SK-N-SH (cell line): Measurements from ENCODE around the gene HSD3B7. TPM values are rescaled to one million over a fixed set of nuclear protein-coding genes. Genes with fewer than 3 reads are reported as not detected.

ENCODE experiments used
- CTCF ChIA-PET: fragments of 300-600, 350-600 bp; formaldehyde crosslinking; extraction: SDS; loops from one replicate; lab custom pipeline; 2021; lab: Yijun Ruan, JAX
- POLR2A ChIA-PET: fragments of 350-600 bp; sonication (Branson Sonifier 250); formaldehyde crosslinking; extraction: SDS; loops from one replicate; lab custom pipeline; 2020; ENCODE audit warnings: antibody characterized with exemption, inconsistent platforms; lab: Yijun Ruan, JAX
- DNase-seq: peaks from one replicate; pipeline ENCODE4 v3.0.0; 2012
- H2AFZ ChIP-seq: fragments of 200-600 bp; sonication (generic); 2 replicates; pipeline ENCODE4 v1.8.1; 2016; ENCODE audit warnings: antibody characterized with exemption, mild to moderate bottlenecking, low read depth
- H3F3A ChIP-seq: fragments of 200-600 bp; sonication (generic); replicated peaks from 2 replicates; pipeline ENCODE3; 2016; ENCODE audit warnings: antibody characterized with exemption, mild to moderate bottlenecking; ENCODE audit not compliant: insufficient read depth
- H3K27ac ChIP-seq, 2 experiments: fragments of 200-500 bp in 1 of 2; fragments of 200-600 bp in 1 of 2; sonication (Bioruptor generic) in 1 of 2; sonication (generic), shearing (Covaris generic) in 1 of 2; 2 replicates each; pipeline versions ENCODE4 v1.5.1 to v1.6.1; 2014 to 2016; ENCODE audit warnings: low read depth in 2 of 2, inconsistent platforms in 1 of 2, low read length in 1 of 2, mild to moderate bottlenecking in 1 of 2, mixed read lengths in 1 of 2
- H3K27me3 ChIP-seq: fragments of 200-600 bp; sonication (generic), shearing (Covaris generic); 2 replicates; pipeline ENCODE4 v1.6.1; 2016; ENCODE audit warnings: mixed run types; ENCODE audit not compliant: insufficient read depth
- H3K36me3 ChIP-seq, 2 experiments: fragments of 200-500 bp in 1 of 2; fragments of 200-600 bp in 1 of 2; sonication (Bioruptor generic) in 1 of 2; sonication (generic) in 1 of 2; replicated peaks in 1 of 2; 2 replicates each; pipeline versions ENCODE3 to v1.5.1; 2014 to 2016; ENCODE audit warnings: low read length in 1 of 2, mild to moderate bottlenecking in 1 of 2; ENCODE audit not compliant: insufficient read depth in 2 of 2, control insufficient read depth in 1 of 2
- H3K4me1 ChIP-seq, 2 experiments: fragments of 200-500 bp in 1 of 2; fragments of 200-600 bp in 1 of 2; sonication (Bioruptor generic) in 1 of 2; sonication (generic), shearing (Covaris generic) in 1 of 2; 2 replicates each; pipeline versions ENCODE4 v1.5.1 to v1.6.1; 2014 to 2016; ENCODE audit warnings: low read depth in 1 of 2, low read length in 1 of 2, mixed run types in 1 of 2; ENCODE audit not compliant: insufficient read depth in 2 of 2, control insufficient read depth in 1 of 2
- H3K4me2 ChIP-seq: fragments of 200-600 bp; sonication (generic), shearing (Covaris generic); 2 replicates; pipeline ENCODE4 v1.6.1; 2017; ENCODE audit warnings: mixed run types
- H3K4me3 ChIP-seq, 2 experiments: fragments of 200-500 bp in 1 of 2; fragments of 200-600 bp in 1 of 2; sonication (Bioruptor generic) in 1 of 2; sonication (generic), shearing (Covaris generic) in 1 of 2; 2 replicates each; pipeline versions ENCODE4 v1.5.1 to v1.8.1; 2014 to 2016; ENCODE audit warnings: low read depth in 2 of 2, inconsistent platforms in 1 of 2, low read length in 1 of 2, mild to moderate bottlenecking in 1 of 2, mixed read lengths in 1 of 2, moderate library complexity in 1 of 2
- H3K79me2 ChIP-seq: fragments of 200-600 bp; sonication (generic); 2 replicates; pipeline ENCODE4 v1.8.1; 2017; ENCODE audit warnings: mild to moderate bottlenecking; ENCODE audit not compliant: insufficient read depth
- H3K9ac ChIP-seq: fragments of 200-600 bp; sonication (generic); 2 replicates; pipeline ENCODE4 v1.6.1; 2017; ENCODE audit warnings: mixed run types
- H3K9me2 ChIP-seq: fragments of 200-600 bp; sonication (generic); 2 replicates; pipeline ENCODE4 v1.6.1; 2017; ENCODE audit warnings: mixed run types
- H3K9me3 ChIP-seq: fragments of 200-600 bp; sonication (generic); 2 replicates; pipeline ENCODE4 v1.6.1; 2017; ENCODE audit warnings: mixed run types, mild to moderate bottlenecking, moderate library complexity
- H4K20me1 ChIP-seq: fragments of 200-600 bp; sonication (generic); 2 replicates; pipeline ENCODE4 v1.6.1; 2017; ENCODE audit warnings: mild to moderate bottlenecking, mixed run types; ENCODE audit not compliant: insufficient read depth
- CTCF ChIP-seq: fragments of 200-600 bp; sonication (generic); IDR thresholded peaks from 2 replicates; pipeline ENCODE4 v1.6.1; 2017; ENCODE audit warnings: antibody characterized with exemption, mild to moderate bottlenecking, moderate library complexity
- EP300 ChIP-seq, 2 experiments: IDR thresholded peaks; 2 replicates each; pipeline versions ENCODE4 v1.4.0 to v1.6.1; 2012; ENCODE audit warnings: borderline replicate concordance in 1 of 2, low read depth in 1 of 2, low read length in 1 of 2
- FOSL2 ChIP-seq: IDR thresholded peaks from 2 replicates; pipeline ENCODE4 v1.4.0; 2012; ENCODE audit warnings: low read depth, mild to moderate bottlenecking, moderate library complexity, borderline replicate concordance
- FOXJ3 ChIP-seq: sonication (generic); formaldehyde crosslinking; IDR thresholded peaks from 2 replicates; pipeline ENCODE4 v1.5.1; 2020; ENCODE audit warnings: mild to moderate bottlenecking, missing genetic modification reagents
- FOXM1 ChIP-seq: IDR thresholded peaks from 2 replicates; pipeline ENCODE4 v1.4.0; 2012; ENCODE audit warnings: low read depth, mild to moderate bottlenecking
- GATA2 ChIP-seq: sonication (generic); formaldehyde crosslinking; IDR thresholded peaks from 2 replicates; pipeline ENCODE4 v1.5.0; 2020; ENCODE audit warnings: mild to moderate bottlenecking, missing genetic modification reagents
- MAX ChIP-seq: IDR thresholded peaks from 2 replicates; pipeline ENCODE4 v1.4.0; 2012; ENCODE audit warnings: low read depth
- MEF2A ChIP-seq: IDR thresholded peaks from 2 replicates; pipeline ENCODE4 v1.4.0; 2012; ENCODE audit warnings: low read depth, borderline replicate concordance
- NFIC ChIP-seq: IDR thresholded peaks from 2 replicates; pipeline ENCODE4 v1.4.0; 2012; ENCODE audit warnings: borderline replicate concordance
- NRF1 ChIP-seq: IDR thresholded peaks from 2 replicates; pipeline ENCODE4 v1.6.1; 2012; ENCODE audit warnings: low read depth, mild to moderate bottlenecking, low read length
- PBX3 ChIP-seq: IDR thresholded peaks from 2 replicates; pipeline ENCODE4; 2012
- RCOR1 ChIP-seq: fragments of 150-350 bp; IDR thresholded peaks from 2 replicates; pipeline ENCODE4 v1.6.1; 2017; ENCODE audit warnings: antibody characterized with exemption, low read length
- REST ChIP-seq: IDR thresholded peaks from 2 replicates; pipeline ENCODE4 v1.6.1; 2012; ENCODE audit warnings: mild to moderate bottlenecking, low read depth, low read length, moderate library complexity
- RXRA ChIP-seq: IDR thresholded peaks from 2 replicates; pipeline ENCODE4 v1.4.0; 2012; ENCODE audit warnings: low read depth, mild to moderate bottlenecking, borderline replicate concordance
- TCF12 ChIP-seq: IDR thresholded peaks from 2 replicates; pipeline ENCODE4 v1.4.0; 2012
- USF2 ChIP-seq: fragments of 150-350 bp; IDR thresholded peaks from 2 replicates; pipeline ENCODE4 v1.6.1; 2017; ENCODE audit warnings: antibody characterized with exemption, low read length, low read depth, borderline replicate concordance
- ZBTB33 ChIP-seq: IDR thresholded peaks from 2 replicates; pipeline ENCODE4 v1.4.0; 2012; ENCODE audit warnings: low read depth, borderline replicate concordance
- WGBS: methylation state at CpG from one replicate; pipeline ENCODE4 v1.1.6; 2017; ENCODE audit warnings: low lambda C conversion rate; 5-methylcytosine and 5-hydroxymethylcytosine counted together
- polyA plus RNA-seq, 3 experiments: library from polyadenylated mRNA; depleted of rRNA; stranded (reverse); fragments of >200 nt; gene quantifications; 2 replicates each; pipeline ENCODE4 v1.2.3, GENCODE V29; 2012

Gene HSD3B7
- polyA plus RNA-seq, 1 of the 3 experiments (the other 2 are of a cell fraction), result 12.2 TPM

GRCh38 chr16:30990105-30990504, 5.1 kb downstream of the HSD3B7 start:
- POLR2A ChIA-PET, result no interaction called here
- TF ChIP-seq EP300 (IDR thresholded peaks at IDR 0.05; ENCODE audit: borderline replicate concordance in 1 of 2, low read depth in 1 of 2, low read length in 1 of 2) (no peak), FOSL2 (no peak), RCOR1 (no peak), NRF1 (no peak), FOXM1 (no peak), FOXJ3 (CRISPR knock-in tag) (no peak), MEF2A (no peak), MAX (no peak), GATA2 (no peak), TCF12 (no peak), PBX3 (no peak), NFIC (no peak), USF2 (no peak), REST (no peak), CTCF (no peak), ZBTB33 (no peak), RXRA (no peak)
- TF ChIP-seq, all 33 proteins: peak for 0
- Histone ChIP-seq H3K4me2 (no peak overlapping the region), H3K4me1 (peaks cover 5 to 12% of the 10 kb centered on the region in 2 experiments; a peak in 2 of 4 replicates), H3K9me3 (no peaks in the 10 kb centered on the region), H2AFZ (no peak overlapping the region), H3K36me3 (peaks cover 0 to 3% of the 10 kb centered on the region in 2 experiments), H3F3A (no peaks in the 10 kb centered on the region), H3K9me2 (no peaks in the 10 kb centered on the region), H4K20me1 (no peaks in the 10 kb centered on the region), H3K27ac (no peak overlapping the region), H3K27me3 (no peaks in the 10 kb centered on the region), H3K9ac (no peak overlapping the region), H3K79me2 (no peaks in the 10 kb centered on the region), H3K4me3 (no peak overlapping the region)
- CTCF ChIA-PET, result interaction anchor here (1.0 kb wide), 1 partner anchor 152 kb away, joined by 3 read pairs; no protein-coding TSS in a partner anchor
- WGBS, result 75% methylated on average over 7 of the region's 12 CpGs
- DNase-seq, result no peak
